ENCODE measurements around the gene ACVR1B. TPM values are rescaled to one million over a fixed set of nuclear protein-coding genes. Genes with fewer than 3 reads are reported as not detected.

The ACVR1B gene
- total and polyA plus RNA-seq, 3 donors from 2014 or later, result 36.8 to 44.6 (median 37.3) TPM

- 91 to 95% methylated on average over 9 to 10 of the region's 10 CpGs for WGBS, 2 donors
- intact Hi-C loops (cut with DNase I; ENCODE audit: low total_unique reads), result no loop called here
- no peaks in the 10 kb centered on the region for H3K27me3 ChIP-seq
- peaks cover 9% of the 10 kb centered on the region for H3K4me1 ChIP-seq
- H3K36me3 ChIP-seq (ENCODE audit: low read depth, missing control alignments), result no peaks in the 10 kb centered on the region
- no peak for TF ChIP-seq CTCF (IDR thresholded peaks at IDR 0.05)
- TF ChIP-seq POLR2A (IDR thresholded peaks at IDR 0.05), result no peak
- no peaks in the 10 kb centered on the region for H3K9me3 ChIP-seq
- H3K4me3 ChIP-seq, result no peak overlapping the region
- no peak overlapping the region for H3K27ac ChIP-seq
- no peak for DNase-seq
Observed at GRCh38 chr12:51917041-51917590, 34.4 kb upstream of the ACVR1B start.

GRCh38 chr12:51917746-51918453 is 33.6 kb upstream of the ACVR1B start:
- DNase-seq, result peak; percentile 34
- H3K4me1 ChIP-seq, result peaks cover 17% of the 10 kb centered on the region
- H3K4me3 ChIP-seq, result no peak overlapping the region
- H3K9me3 ChIP-seq, result no peaks in the 10 kb centered on the region
- H3K27ac ChIP-seq, result no peak overlapping the region
- H3K27me3 ChIP-seq, result no peaks in the 10 kb centered on the region
- intact Hi-C loops (cut with DNase I; ENCODE audit: low total_unique reads), result no loop called here
- no peak for TF ChIP-seq POLR2A (IDR thresholded peaks at IDR 0.05)
- TF ChIP-seq CTCF (IDR thresholded peaks at IDR 0.05), result no peak
- H3K36me3 ChIP-seq (ENCODE audit: low read depth, missing control alignments), result no peaks in the 10 kb centered on the region
- 55 to 56% methylated on average over 13 to 16 of the region's 16 CpGs for WGBS, 2 donors

- 89 to 96% methylated on average over 2 of the region's 2 CpGs for WGBS, 2 donors
- Histone ChIP-seq H3K9me3 (no peaks in the 10 kb centered on the region), H3K4me1 (peaks cover 19% of the 10 kb centered on the region), H3K27ac (no peak overlapping the region), H3K36me3 (ENCODE audit: low read depth, missing control alignments) (no peaks in the 10 kb centered on the region), H3K4me3 (no peak overlapping the region), H3K27me3 (no peaks in the 10 kb centered on the region)
- no peak for DNase-seq
- TF ChIP-seq POLR2A (IDR thresholded peaks at IDR 0.05) (no peak), CTCF (IDR thresholded peaks at IDR 0.05) (no peak)
- intact Hi-C loops (cut with DNase I; ENCODE audit: low total_unique reads), result no loop called here
Observed at GRCh38 chr12:51920046-51920445, 31.5 kb upstream of the ACVR1B start.

- peaks cover 19% of the 10 kb centered on the region for H3K4me1 ChIP-seq
- H3K9me3 ChIP-seq, result no peaks in the 10 kb centered on the region
- 81 to 97% methylated on average over 4 to 7 of the region's 7 CpGs for WGBS, 2 donors
- intact Hi-C loops (cut with DNase I; ENCODE audit: low total_unique reads), result no loop called here
- TF ChIP-seq CTCF (IDR thresholded peaks at IDR 0.05), result no peak
- TF ChIP-seq POLR2A (IDR thresholded peaks at IDR 0.05), result no peak
- no peaks in the 10 kb centered on the region for H3K27me3 ChIP-seq
- no peak overlapping the region for H3K27ac ChIP-seq
- no peak for DNase-seq
- no peaks in the 10 kb centered on the region for H3K36me3 ChIP-seq (ENCODE audit: low read depth, missing control alignments)
- H3K4me3 ChIP-seq, result no peak overlapping the region
Observed at GRCh38 chr12:51921017-51921725, 30.3 kb upstream of the ACVR1B start.
